ENCODE data around the gene NTN1.

DNA sequence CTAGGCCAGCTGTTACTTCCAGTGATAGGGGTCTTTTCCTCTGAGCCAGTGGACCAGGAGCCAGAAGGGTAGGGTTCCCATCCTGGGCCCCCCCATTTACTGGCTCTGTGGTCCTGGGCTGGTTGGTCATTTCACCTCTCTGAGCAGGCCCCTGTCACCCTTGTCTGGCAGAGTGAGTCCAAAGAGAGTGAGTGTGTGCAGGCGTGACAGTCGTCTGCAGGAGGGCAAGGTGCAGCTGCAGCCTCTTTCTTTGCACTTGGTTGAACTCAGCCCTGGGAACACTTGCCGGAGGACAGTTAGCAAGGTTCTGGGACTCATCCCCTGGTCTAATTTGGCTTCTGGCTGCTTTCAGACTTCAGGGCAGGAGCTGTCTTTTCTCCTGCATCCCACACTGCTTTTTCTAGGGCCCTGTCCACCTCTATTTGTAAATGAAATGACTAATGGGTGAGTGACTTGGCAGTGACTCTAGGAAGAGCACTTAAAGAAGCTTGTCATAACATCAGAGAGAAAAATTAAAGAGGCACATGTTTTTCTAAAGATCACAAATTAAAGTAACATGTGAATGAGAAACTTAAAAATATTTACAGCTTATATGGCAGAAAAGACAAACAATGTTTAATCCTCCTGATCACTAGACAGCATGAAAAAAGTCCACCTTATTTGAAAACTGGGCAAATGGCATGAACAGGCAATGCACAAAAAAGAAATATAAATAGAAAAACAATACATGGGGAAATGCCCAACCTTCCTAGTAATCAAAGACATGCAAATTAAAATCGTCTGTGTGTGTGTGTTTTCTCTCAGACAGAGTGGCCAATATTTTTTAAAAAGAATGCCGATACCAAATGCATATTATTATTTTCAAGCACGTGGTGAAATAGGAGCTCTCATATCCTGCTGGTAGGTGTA is 137.5 kb downstream of the NTN1 start:
- TF ChIP-seq, protein P1, sequence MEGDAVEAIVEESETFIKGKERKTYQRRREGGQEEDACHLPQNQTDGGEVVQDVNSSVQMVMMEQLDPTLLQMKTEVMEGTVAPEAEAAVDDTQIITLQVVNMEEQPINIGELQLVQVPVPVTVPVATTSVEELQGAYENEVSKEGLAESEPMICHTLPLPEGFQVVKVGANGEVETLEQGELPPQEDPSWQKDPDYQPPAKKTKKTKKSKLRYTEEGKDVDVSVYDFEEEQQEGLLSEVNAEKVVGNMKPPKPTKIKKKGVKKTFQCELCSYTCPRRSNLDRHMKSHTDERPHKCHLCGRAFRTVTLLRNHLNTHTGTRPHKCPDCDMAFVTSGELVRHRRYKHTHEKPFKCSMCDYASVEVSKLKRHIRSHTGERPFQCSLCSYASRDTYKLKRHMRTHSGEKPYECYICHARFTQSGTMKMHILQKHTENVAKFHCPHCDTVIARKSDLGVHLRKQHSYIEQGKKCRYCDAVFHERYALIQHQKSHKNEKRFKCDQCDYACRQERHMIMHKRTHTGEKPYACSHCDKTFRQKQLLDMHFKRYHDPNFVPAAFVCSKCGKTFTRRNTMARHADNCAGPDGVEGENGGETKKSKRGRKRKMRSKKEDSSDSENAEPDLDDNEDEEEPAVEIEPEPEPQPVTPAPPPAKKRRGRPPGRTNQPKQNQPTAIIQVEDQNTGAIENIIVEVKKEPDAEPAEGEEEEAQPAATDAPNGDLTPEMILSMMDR (IDR thresholded peaks at IDR 0.05) = no peak
- TF ChIP-seq TCF7L2 (IDR thresholded peaks at IDR 0.05; ENCODE audit: low read depth, low read length) (no peak), SIN3A (IDR thresholded peaks at IDR 0.05; ENCODE audit: borderline replicate concordance, insufficient read depth, low read depth, low read length) (no peak), POLR2AphosphoS5 (IDR thresholded peaks at IDR 0.05; ENCODE audit: low read depth, low read length) (no peak)
- TF ChIP-seq, protein P2, sequence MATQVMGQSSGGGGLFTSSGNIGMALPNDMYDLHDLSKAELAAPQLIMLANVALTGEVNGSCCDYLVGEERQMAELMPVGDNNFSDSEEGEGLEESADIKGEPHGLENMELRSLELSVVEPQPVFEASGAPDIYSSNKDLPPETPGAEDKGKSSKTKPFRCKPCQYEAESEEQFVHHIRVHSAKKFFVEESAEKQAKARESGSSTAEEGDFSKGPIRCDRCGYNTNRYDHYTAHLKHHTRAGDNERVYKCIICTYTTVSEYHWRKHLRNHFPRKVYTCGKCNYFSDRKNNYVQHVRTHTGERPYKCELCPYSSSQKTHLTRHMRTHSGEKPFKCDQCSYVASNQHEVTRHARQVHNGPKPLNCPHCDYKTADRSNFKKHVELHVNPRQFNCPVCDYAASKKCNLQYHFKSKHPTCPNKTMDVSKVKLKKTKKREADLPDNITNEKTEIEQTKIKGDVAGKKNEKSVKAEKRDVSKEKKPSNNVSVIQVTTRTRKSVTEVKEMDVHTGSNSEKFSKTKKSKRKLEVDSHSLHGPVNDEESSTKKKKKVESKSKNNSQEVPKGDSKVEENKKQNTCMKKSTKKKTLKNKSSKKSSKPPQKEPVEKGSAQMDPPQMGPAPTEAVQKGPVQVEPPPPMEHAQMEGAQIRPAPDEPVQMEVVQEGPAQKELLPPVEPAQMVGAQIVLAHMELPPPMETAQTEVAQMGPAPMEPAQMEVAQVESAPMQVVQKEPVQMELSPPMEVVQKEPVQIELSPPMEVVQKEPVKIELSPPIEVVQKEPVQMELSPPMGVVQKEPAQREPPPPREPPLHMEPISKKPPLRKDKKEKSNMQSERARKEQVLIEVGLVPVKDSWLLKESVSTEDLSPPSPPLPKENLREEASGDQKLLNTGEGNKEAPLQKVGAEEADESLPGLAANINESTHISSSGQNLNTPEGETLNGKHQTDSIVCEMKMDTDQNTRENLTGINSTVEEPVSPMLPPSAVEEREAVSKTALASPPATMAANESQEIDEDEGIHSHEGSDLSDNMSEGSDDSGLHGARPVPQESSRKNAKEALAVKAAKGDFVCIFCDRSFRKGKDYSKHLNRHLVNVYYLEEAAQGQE (IDR thresholded peaks at IDR 0.05; ENCODE audit: insufficient read depth in 1 of 2, low read depth in 2 of 2, low read length in 1 of 2) = no peak
